SK-N-SH (cell line): ENCODE results near the gene SAMD7.

Experiments used
- CTCF ChIP-seq: fragments of 200-600 bp; sonication (generic); IDR thresholded peaks from 2 replicates; pipeline ENCODE4 v1.6.1; 2017; ENCODE audit warnings: antibody characterized with exemption, mild to moderate bottlenecking, moderate library complexity
- EP300 ChIP-seq, 2 experiments: IDR thresholded peaks; 2 replicates each; pipeline versions ENCODE4 v1.4.0 to v1.6.1; 2012; ENCODE audit warnings: borderline replicate concordance in 1 of 2, low read depth in 1 of 2, low read length in 1 of 2
- FOXM1 ChIP-seq: IDR thresholded peaks from 2 replicates; pipeline ENCODE4 v1.4.0; 2012; ENCODE audit warnings: low read depth, mild to moderate bottlenecking
- NFIC ChIP-seq: IDR thresholded peaks from 2 replicates; pipeline ENCODE4 v1.4.0; 2012; ENCODE audit warnings: borderline replicate concordance
- NRF1 ChIP-seq: IDR thresholded peaks from 2 replicates; pipeline ENCODE4 v1.6.1; 2012; ENCODE audit warnings: low read depth, mild to moderate bottlenecking, low read length
- RAD21 ChIP-seq: IDR thresholded peaks from 2 replicates; pipeline ENCODE4 v1.6.1; 2012; ENCODE audit warnings: mild to moderate bottlenecking, low read length
- SMC3 ChIP-seq: IDR thresholded peaks from 2 replicates; pipeline ENCODE4 v1.6.1; 2012; ENCODE audit warnings: low read depth, low read length, improper control_type of control experiment
- TAF1 ChIP-seq: IDR thresholded peaks from 2 replicates; pipeline ENCODE4 v1.6.1; 2012; ENCODE audit warnings: low read depth, mild to moderate bottlenecking, low read length, moderate library complexity, borderline replicate concordance
- YY1 ChIP-seq: IDR thresholded peaks from 2 replicates; pipeline ENCODE4 v1.4.0; 2012; ENCODE audit warnings: low read depth, mild to moderate bottlenecking
- TF ChIP-seq, protein P1 (sequence below): IDR thresholded peaks from 2 replicates; pipeline ENCODE4 v1.6.1; 2012; ENCODE audit warnings: mild to moderate bottlenecking, low read depth, low read length, moderate library complexity

DNA sequence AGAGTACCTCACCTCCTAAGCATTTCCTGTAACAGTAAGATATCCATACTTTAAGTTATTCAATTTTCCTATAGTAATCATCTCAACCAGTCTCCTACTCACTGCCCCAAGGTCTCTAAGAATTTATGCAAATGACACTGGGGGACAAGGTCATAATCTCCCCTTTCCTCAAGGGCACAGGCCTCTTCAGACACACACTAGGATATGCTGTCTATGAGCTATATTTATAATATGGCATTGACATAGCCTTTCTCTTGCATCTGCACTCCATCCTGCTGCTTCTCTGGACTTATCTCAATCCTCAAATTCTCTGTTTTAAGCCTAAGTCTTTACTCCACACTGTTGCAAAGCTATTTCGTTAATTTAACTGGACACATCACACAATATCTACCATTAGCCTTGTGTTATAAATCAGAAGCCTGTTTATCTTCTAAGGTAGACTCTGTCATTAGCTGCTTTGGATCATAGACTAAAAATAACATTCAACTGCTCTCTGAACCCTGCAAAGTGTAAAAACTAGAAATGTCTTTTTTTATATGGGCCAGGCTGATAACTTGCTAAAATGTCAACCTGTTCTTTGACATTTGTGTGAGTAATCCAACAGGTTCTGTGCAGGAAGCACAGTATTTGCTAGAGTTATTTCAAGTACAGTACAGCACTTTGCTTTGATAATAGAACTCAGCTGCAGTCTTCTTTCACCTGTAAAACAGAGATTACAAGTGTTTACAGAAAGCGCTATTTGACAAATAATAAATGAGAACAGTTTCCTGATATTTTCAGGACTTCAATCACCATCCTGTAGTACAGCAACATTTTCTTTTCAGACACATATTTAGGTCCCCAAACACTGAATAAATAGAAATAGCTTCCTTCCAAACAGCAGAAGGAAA, 37.4 kb downstream of the SAMD7 start:
- no peak for TF ChIP-seq NFIC
- TF ChIP-seq CTCF, result no peak
- TF ChIP-seq YY1, result no peak
- TF ChIP-seq, protein P1, sequence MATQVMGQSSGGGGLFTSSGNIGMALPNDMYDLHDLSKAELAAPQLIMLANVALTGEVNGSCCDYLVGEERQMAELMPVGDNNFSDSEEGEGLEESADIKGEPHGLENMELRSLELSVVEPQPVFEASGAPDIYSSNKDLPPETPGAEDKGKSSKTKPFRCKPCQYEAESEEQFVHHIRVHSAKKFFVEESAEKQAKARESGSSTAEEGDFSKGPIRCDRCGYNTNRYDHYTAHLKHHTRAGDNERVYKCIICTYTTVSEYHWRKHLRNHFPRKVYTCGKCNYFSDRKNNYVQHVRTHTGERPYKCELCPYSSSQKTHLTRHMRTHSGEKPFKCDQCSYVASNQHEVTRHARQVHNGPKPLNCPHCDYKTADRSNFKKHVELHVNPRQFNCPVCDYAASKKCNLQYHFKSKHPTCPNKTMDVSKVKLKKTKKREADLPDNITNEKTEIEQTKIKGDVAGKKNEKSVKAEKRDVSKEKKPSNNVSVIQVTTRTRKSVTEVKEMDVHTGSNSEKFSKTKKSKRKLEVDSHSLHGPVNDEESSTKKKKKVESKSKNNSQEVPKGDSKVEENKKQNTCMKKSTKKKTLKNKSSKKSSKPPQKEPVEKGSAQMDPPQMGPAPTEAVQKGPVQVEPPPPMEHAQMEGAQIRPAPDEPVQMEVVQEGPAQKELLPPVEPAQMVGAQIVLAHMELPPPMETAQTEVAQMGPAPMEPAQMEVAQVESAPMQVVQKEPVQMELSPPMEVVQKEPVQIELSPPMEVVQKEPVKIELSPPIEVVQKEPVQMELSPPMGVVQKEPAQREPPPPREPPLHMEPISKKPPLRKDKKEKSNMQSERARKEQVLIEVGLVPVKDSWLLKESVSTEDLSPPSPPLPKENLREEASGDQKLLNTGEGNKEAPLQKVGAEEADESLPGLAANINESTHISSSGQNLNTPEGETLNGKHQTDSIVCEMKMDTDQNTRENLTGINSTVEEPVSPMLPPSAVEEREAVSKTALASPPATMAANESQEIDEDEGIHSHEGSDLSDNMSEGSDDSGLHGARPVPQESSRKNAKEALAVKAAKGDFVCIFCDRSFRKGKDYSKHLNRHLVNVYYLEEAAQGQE, result no peak
- no peak for TF ChIP-seq TAF1
- no peak for TF ChIP-seq SMC3
- TF ChIP-seq RAD21, result no peak
- no peak for TF ChIP-seq NRF1
- TF ChIP-seq FOXM1, result no peak
- TF ChIP-seq EP300 (IDR thresholded peaks at IDR 0.05; ENCODE audit: borderline replicate concordance in 1 of 2, low read depth in 1 of 2, low read length in 1 of 2), result no peak
